Medulla oblongata (tissue), 1 donor: ENCODE measurements around the gene AMMECR1.

ENCODE experiments used
- DNase-seq: peaks from one replicate; pipeline ENCODE4 v3.0.0-alpha.2; 2015; ENCODE audit errors: extremely low spot score

The AMMECR1 gene

GRCh38 chrX:110212299-110212698 lies 105.6 kb downstream of the AMMECR1 start:
- no peak for DNase-seq

GRCh38 chrX:110211340-110211739 lies 106.5 kb downstream of the AMMECR1 start:
- no peak for DNase-seq

GRCh38 chrX:110210417-110211139 lies 107.3 kb downstream of the AMMECR1 start:
- DNase-seq: no peak

GRCh38 chrX:110208092-110208491 lies 109.8 kb downstream of the AMMECR1 start:
- no peak for DNase-seq

GRCh38 chrX:110204986-110205385 lies 112.9 kb downstream of the AMMECR1 start:
- no peak for DNase-seq

- no peak for DNase-seq
Measured at GRCh38 chrX:110201799-110202198, 116.1 kb downstream of the AMMECR1 start.

GRCh38 chrX:110194977-110195376 lies 122.9 kb downstream of the AMMECR1 start:
- DNase-seq: no peak

GRCh38 chrX:110192516-110192915 lies 125.4 kb downstream of the AMMECR1 start:
- DNase-seq: no peak

- DNase-seq: no peak
Measured at GRCh38 chrX:110188701-110189558, 129.0 kb downstream of the AMMECR1 start.

GRCh38 chrX:110183314-110183713 lies 134.6 kb downstream of the AMMECR1 start:
- DNase-seq: no peak

GRCh38 chrX:110182865-110183264 lies 135.0 kb downstream of the AMMECR1 start:
- no peak for DNase-seq

- DNase-seq: no peak
Measured at GRCh38 chrX:110182362-110182761, 135.5 kb downstream of the AMMECR1 start.

GRCh38 chrX:110181459-110182137 lies 136.3 kb downstream of the AMMECR1 start:
- DNase-seq: no peak

- no peak for DNase-seq
Measured at GRCh38 chrX:110180928-110181310, 137.0 kb downstream of the AMMECR1 start.

- no peak for DNase-seq
Measured at GRCh38 chrX:110180176-110180927, 137.5 kb downstream of the AMMECR1 start.

GRCh38 chrX:110178179-110178865 lies 139.6 kb downstream of the AMMECR1 start:
- no peak for DNase-seq

- no peak for DNase-seq
Measured at GRCh38 chrX:110175696-110176095, 142.2 kb downstream of the AMMECR1 start.

GRCh38 chrX:110175146-110175545 lies 142.7 kb downstream of the AMMECR1 start:
- DNase-seq: peak; percentile 3

GRCh38 chrX:110173192-110174175 lies 144.4 kb downstream of the AMMECR1 start:
- DNase-seq: no peak

GRCh38 chrX:110172215-110172614 lies 145.7 kb downstream of the AMMECR1 start:
- DNase-seq: no peak
